K562 (cell line): ENCODE data around the gene TCF3. TPM values are rescaled to one million over a fixed set of nuclear protein-coding genes. Genes with fewer than 3 reads are reported as not detected.

ENCODE experiments used
- ARID2 ChIP-seq: fragments of 450-650 bp; IDR thresholded peaks from 2 replicates; pipeline ENCODE4 v1.6.1; 2017; ENCODE audit warnings: antibody characterized with exemption, mild to moderate bottlenecking
- CC2D1A ChIP-seq: fragments of 450-650 bp; IDR thresholded peaks from 2 replicates; pipeline ENCODE4 v1.6.1; 2017; ENCODE audit warnings: mild to moderate bottlenecking
- COPS2 ChIP-seq: fragments of 450-650 bp; conservative IDR thresholded peaks from 2 replicates; pipeline ENCODE4 v1.6.1; 2016; ENCODE audit warnings: mild to moderate bottlenecking, moderate library complexity
- CREB1 ChIP-seq, 2 experiments: sonication (generic) in 1 of 2; formaldehyde crosslinking in 1 of 2; IDR thresholded peaks; 2 replicates each; pipeline versions ENCODE4 v1.6.1 to v1.8.0; 2012 to 2022; ENCODE audit warnings: inconsistent platforms in 1 of 2, mild to moderate bottlenecking in 1 of 2, missing genetic modification reagents in 1 of 2, moderate library complexity in 1 of 2
- DPF2 ChIP-seq: fragments of 450-650 bp; IDR thresholded peaks from 2 replicates; pipeline ENCODE4 v1.6.1; 2016
- E2F8 ChIP-seq: fragments of 450-650 bp; IDR thresholded peaks from 2 replicates; pipeline ENCODE4 v1.7.1; 2018; ENCODE audit warnings: mild to moderate bottlenecking, low read depth; ENCODE audit not compliant: partially characterized antibody
- ETV6 ChIP-seq, 3 experiments: fragments of 150-350 bp in 1 of 3; sonication (generic) in 1 of 3; formaldehyde crosslinking in 1 of 3; IDR thresholded peaks; 2 replicates each; pipeline versions ENCODE4 v1.6.1 to v1.8.0; 2014 to 2022; ENCODE audit warnings: borderline replicate concordance in 2 of 3, low read depth in 2 of 3, antibody characterized with exemption in 1 of 3, low read length in 1 of 3, mild to moderate bottlenecking in 1 of 3, missing genetic modification reagents in 1 of 3
- EWSR1 ChIP-seq: fragments of 450-650 bp; IDR thresholded peaks from 2 replicates; pipeline ENCODE4 v1.6.1; 2018; ENCODE audit warnings: borderline replicate concordance, mild to moderate bottlenecking, low read depth, moderate library complexity; ENCODE audit not compliant: partially characterized antibody
- HCFC1 ChIP-seq: IDR thresholded peaks from 2 replicates; pipeline ENCODE4 v1.6.1; 2012; ENCODE audit warnings: low read depth, low read length, improper control_type of control experiment
- IFI16 ChIP-seq: fragments of 250-450 bp; sonication (Bioruptor Pico); IDR thresholded peaks from 2 replicates; pipeline ENCODE4 v2.1.2; 2022; ENCODE audit warnings: mild to moderate bottlenecking, inconsistent platforms
- KAT7 ChIP-seq: sonication (generic); formaldehyde crosslinking; IDR thresholded peaks from 2 replicates; pipeline ENCODE4 v1.8.0; 2022; ENCODE audit warnings: missing genetic modification reagents, mild to moderate bottlenecking, borderline replicate concordance
- KLF16 ChIP-seq: IDR thresholded peaks from 2 replicates; pipeline ENCODE4 v1.6.1; 2016; ENCODE audit warnings: antibody characterized with exemption
- LEF1 ChIP-seq: fragments of 450-650 bp; IDR thresholded peaks from 2 replicates; pipeline ENCODE4 v1.6.1; 2016; ENCODE audit warnings: mild to moderate bottlenecking
- NFYB ChIP-seq: IDR thresholded peaks from 2 replicates; pipeline ENCODE4 v1.6.1; 2011; ENCODE audit warnings: mild to moderate bottlenecking, moderate library complexity; ENCODE audit not compliant: insufficient read length; ENCODE audit errors: extremely low read depth
- POLR2AphosphoS2 ChIP-seq: IDR thresholded peaks from 2 replicates; pipeline ENCODE4 v1.6.1; 2012; ENCODE audit warnings: low read length, improper control_type of control experiment
- SAFB2 ChIP-seq: fragments of 200-400 bp; formaldehyde crosslinking; IDR thresholded peaks from 2 replicates; pipeline ENCODE4 v1.6.1; 2018; ENCODE audit warnings: borderline replicate concordance, low read length, low read depth, moderate library complexity; ENCODE audit not compliant: severe bottlenecking
- SMAD1 ChIP-seq: fragments of 150-350 bp; IDR thresholded peaks from 2 replicates; pipeline ENCODE4 v1.6.1; 2014; ENCODE audit warnings: low read length, low read depth; ENCODE audit not compliant: partially characterized antibody
- SMARCA4 ChIP-seq: fragments of 450-650 bp; IDR thresholded peaks from 2 replicates; pipeline ENCODE4 v1.6.1; 2016
- SNIP1 ChIP-seq: fragments of 450-650 bp; IDR thresholded peaks from 2 replicates; pipeline ENCODE4 v1.7.1; 2017; ENCODE audit warnings: low read depth, mild to moderate bottlenecking
- TAF9B ChIP-seq: fragments of 450-650 bp; IDR thresholded peaks from 2 replicates; pipeline ENCODE4 v1.6.1; 2018; ENCODE audit warnings: mild to moderate bottlenecking; ENCODE audit not compliant: partially characterized antibody
- USF1 ChIP-seq: sonication (generic); formaldehyde crosslinking; IDR thresholded peaks from 2 replicates; pipeline ENCODE4 v1.9.0; 2022; ENCODE audit warnings: mild to moderate bottlenecking, missing genetic modification reagents
- XRCC4 ChIP-seq: IDR thresholded peaks from one replicate; pipeline ENCODE4 v1.6.1; 2011; ENCODE audit not compliant: insufficient read depth, insufficient read length; ENCODE audit errors: extremely low read depth
- XRCC5 ChIP-seq: fragments of 200-400 bp; formaldehyde crosslinking; IDR thresholded peaks from 2 replicates; pipeline ENCODE4 v1.6.1; 2017; ENCODE audit warnings: low read depth, mild to moderate bottlenecking, low read length
- ZBTB26 ChIP-seq: fragments of 450-650 bp; formaldehyde crosslinking; IDR thresholded peaks from 2 replicates; pipeline ENCODE4 v1.4.0; 2022; ENCODE audit warnings: missing genetic modification characterization
- ZNF134 ChIP-seq: fragments of 250-450 bp; sonication (Bioruptor Pico); conservative IDR thresholded peaks from 2 replicates; pipeline ENCODE4 v1.4.0; 2020
- ZNF41 ChIP-seq: fragments of 250-450 bp; sonication (Bioruptor Pico); conservative IDR thresholded peaks from 2 replicates; pipeline ENCODE4 v1.4.0; 2020; ENCODE audit warnings: mild to moderate bottlenecking
- ZNF561 ChIP-seq: fragments of 450-650 bp; formaldehyde crosslinking; conservative IDR thresholded peaks from 2 replicates; pipeline ENCODE4 v1.4.0; 2020; ENCODE audit warnings: mild to moderate bottlenecking, moderate library complexity
- polyA plus RNA-seq, 8 experiments: library from polyadenylated mRNA; depleted of rRNA in 4 of 8; stranded (reverse) in 5 of 8; unstranded in 3 of 8; fragments of >200 nt; fragmentation: Nextera tagmentation in 2 of 8; fragmentation: Illumina TruSeq in 1 of 8; extraction: Ambion mirVana in 2 of 8; extraction: Trizol in 1 of 8; gene quantifications; 2 replicates each; pipeline versions ENCODE4 v1.2.1 to v1.2.3, GENCODE V29; 2011 to 2014; ENCODE audit warnings: inconsistent platforms in 1 of 8, missing spikeins in 1 of 8
- total RNA-seq, 7 experiments: library from RNA; depleted of rRNA in 6 of 7; stranded (reverse); fragments of >200 nt in 6 of 7; fragmentation: Illumina TruSeq in 2 of 7; extraction: Trizol in 2 of 7; gene quantifications; 2 replicates each; pipeline versions ENCODE4 v1.2.1 to v1.2.3, GENCODE V29; 2011 to 2021; ENCODE audit warnings: low replicate concordance in 1 of 7

The TCF3 gene
- total and polyA plus RNA-seq, 9 of the 15 experiments (the other 6 are each of a cell fraction or from before 2014, with no cell fraction given) = 5.6 to 259 (median 84.0) TPM

GRCh38 chr19:1690699-1691307, 38.4 kb upstream of the TCF3 start (continued):
- TF ChIP-seq SMAD1 (no peak), HCFC1 (no peak), LEF1 (no peak), ZNF41 (CRISPR knock-in tag) (no peak), ARID2 (no peak), KLF16 (no peak), ZNF134 (CRISPR knock-in tag) (no peak), DPF2 (no peak), ZBTB26 (no peak), SAFB2 (no peak), XRCC5 (no peak), EWSR1 (no peak), XRCC4 (no peak), IFI16 (CRISPR knock-in tag) (no peak), ZNF561 (CRISPR knock-in tag) (no peak), POLR2AphosphoS2 (no peak), SNIP1 (no peak), CREB1 (IDR thresholded peaks at IDR 0.05) (no peak), CREB1 (CRISPR knock-in tag; IDR thresholded peaks at IDR 0.05) (peak; percentile 56; the same call in 1 of the 2 replicates), ETV6 (IDR thresholded peaks at IDR 0.05; ENCODE audit: borderline replicate concordance in 1 of 2, low read depth in 2 of 2, low read length in 1 of 2) (no peak), ETV6 (CRISPR knock-in tag; IDR thresholded peaks at IDR 0.05; ENCODE audit: borderline replicate concordance) (no peak), CC2D1A (no peak), TAF9B (no peak), KAT7 (CRISPR knock-in tag) (no peak), SMARCA4 (no peak), NFYB (no peak), E2F8 (no peak), COPS2 (no peak), USF1 (CRISPR knock-in tag) (no peak)
